GM08714 (cell line): ENCODE measurements around the gene PLA2G4F.

ENCODE experiments used
- H3K4me3 ChIP-seq: fragments of 200-500 bp; sonication (Bioruptor generic); 2 replicates; pipeline ENCODE4 v1.5.1; 2014; ENCODE audit warnings: mild to moderate bottlenecking, low read length, inconsistent platforms
- ZNF274 ChIP-seq: IDR thresholded peaks from 2 replicates; pipeline ENCODE4 v1.6.1; 2012; ENCODE audit warnings: mild to moderate bottlenecking, low read depth, low read length

PLA2G4F gene

GRCh38 chr15:42178056-42178455, 21.6 kb upstream of the PLA2G4F start:
- no peak for TF ChIP-seq ZNF274
- no peak overlapping the region for H3K4me3 ChIP-seq

GRCh38 chr15:42175671-42176070, 19.2 kb upstream of the PLA2G4F start:
- no peak overlapping the region for H3K4me3 ChIP-seq
- no peak for TF ChIP-seq ZNF274

DNA sequence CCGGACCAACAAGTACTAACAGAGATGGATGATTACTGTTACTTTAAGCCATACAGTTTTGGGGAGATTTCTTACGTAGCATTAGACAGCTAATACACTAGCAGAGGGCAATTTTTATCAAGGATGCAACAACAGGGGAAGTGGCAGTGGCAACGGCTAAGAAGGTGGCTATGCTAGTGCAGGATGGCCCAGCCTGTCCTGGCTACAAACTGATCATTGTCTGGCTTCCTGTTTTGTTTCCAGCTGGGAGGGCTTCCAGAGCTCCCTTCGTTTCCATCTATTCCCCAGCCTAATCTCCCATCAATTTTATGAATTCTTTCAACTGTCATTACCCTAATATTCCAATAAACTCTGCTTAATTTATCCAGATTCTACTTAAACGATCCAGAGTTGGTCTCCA, 16.0 kb upstream of the PLA2G4F start:
- no peak overlapping the region for H3K4me3 ChIP-seq
- no peak for TF ChIP-seq ZNF274

GRCh38 chr15:42171795-42172194, 15.4 kb upstream of the PLA2G4F start:
- no peak overlapping the region for H3K4me3 ChIP-seq

GRCh38 chr15:42171122-42171521, 14.7 kb upstream of the PLA2G4F start:
- no peak overlapping the region for H3K4me3 ChIP-seq
- TF ChIP-seq ZNF274 = no peak

More at GRCh38 chr15:42171795-42172194, 15.4 kb upstream of the PLA2G4F start:
- TF ChIP-seq ZNF274 = no peak

- TF ChIP-seq ZNF274 = no peak
- H3K4me3 ChIP-seq = no peak overlapping the region
Measured at GRCh38 chr15:42166225-42166940, 9.9 kb upstream of the PLA2G4F start.

GRCh38 chr15:42165106-42165505, 8.7 kb upstream of the PLA2G4F start:
- TF ChIP-seq ZNF274 = no peak
- H3K4me3 ChIP-seq = no peak overlapping the region

- no peak for TF ChIP-seq ZNF274
- no peak overlapping the region for H3K4me3 ChIP-seq
Measured at GRCh38 chr15:42163947-42164550, 7.6 kb upstream of the PLA2G4F start.

DNA sequence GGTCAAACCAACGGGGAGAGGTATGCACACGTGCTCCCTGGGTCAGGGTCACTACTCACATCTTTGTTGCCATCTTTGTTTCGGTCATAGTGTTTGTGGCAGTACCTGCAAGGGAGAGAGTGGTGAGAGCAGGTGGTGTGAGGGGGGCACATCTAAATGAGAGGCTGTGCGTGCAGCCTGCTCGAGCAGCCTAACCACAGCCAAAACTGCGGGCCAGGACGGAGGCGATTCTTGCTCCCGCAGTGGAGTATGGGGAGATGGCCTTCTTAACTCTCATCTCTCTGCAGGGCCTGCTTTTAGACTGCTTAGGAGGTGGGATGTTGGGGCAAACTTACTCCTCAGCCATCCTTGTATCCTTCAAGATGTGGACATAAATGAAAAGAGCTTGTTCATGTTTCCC, 6.9 kb upstream of the PLA2G4F start:
- no peak for TF ChIP-seq ZNF274

GRCh38 chr15:42160136-42160535, 3.7 kb upstream of the PLA2G4F start:
- TF ChIP-seq ZNF274 = no peak

More for the DNA sequence above, 6.9 kb upstream of the PLA2G4F start:
- no peak overlapping the region for H3K4me3 ChIP-seq

DNA sequence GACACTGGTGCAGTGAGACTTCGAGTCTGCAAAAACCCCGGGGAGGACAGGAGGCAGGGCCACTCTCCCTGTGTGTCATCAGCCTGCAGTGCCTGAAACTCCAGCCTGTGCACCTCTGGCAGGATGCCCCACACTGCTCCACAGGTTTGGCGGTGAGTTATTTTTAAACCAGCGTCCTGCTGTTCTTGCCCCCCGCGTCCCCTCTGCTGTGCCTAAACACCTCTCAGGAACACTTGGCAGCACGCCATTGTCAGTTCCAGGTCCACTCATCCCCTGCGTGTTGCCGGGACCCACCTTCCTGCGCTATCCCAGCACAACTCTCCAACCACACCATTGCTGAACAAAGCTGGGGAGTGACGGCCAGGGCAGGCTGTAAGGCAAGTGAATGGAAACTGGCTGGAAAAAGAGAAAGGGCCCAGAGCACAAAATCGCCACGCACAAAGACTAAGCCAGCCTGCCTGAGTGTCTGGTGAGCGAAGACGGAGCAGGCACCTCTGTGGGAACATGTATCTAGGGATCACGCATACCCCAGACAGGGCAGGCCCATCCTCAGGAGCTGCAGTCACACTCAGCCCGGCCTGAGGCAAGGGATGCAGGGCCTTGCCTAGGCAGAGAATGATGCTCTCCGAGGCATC, 3.1 kb upstream of the PLA2G4F start:
- H3K4me3 ChIP-seq = no peak overlapping the region
- no peak for TF ChIP-seq ZNF274

More at GRCh38 chr15:42160136-42160535, 3.7 kb upstream of the PLA2G4F start:
- H3K4me3 ChIP-seq = no peak overlapping the region

DNA sequence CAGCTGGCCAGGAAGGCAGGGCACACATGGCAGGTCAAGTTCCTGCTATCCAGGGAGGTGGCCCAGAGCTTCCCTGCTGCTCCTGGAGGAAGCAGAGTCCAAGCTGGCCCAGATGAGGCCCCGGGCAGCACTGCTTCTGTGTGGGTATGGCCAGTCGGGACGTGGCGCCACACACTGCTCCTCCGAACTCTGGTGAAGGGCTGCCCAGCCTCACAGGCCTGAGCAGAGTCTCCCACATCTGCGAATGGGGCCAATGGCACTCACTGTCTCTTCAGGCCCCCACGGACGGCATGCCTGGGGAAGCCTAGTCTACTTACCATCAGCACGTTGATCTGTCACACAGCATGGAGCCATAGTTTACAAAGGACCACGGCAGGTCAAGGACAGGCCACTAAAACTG, 2.5 kb upstream of the PLA2G4F start:
- no peak overlapping the region for H3K4me3 ChIP-seq
- no peak for TF ChIP-seq ZNF274

- no peak overlapping the region for H3K4me3 ChIP-seq
- TF ChIP-seq ZNF274 = no peak
Measured at GRCh38 chr15:42157981-42158765, 1.7 kb upstream of the PLA2G4F start.

DNA sequence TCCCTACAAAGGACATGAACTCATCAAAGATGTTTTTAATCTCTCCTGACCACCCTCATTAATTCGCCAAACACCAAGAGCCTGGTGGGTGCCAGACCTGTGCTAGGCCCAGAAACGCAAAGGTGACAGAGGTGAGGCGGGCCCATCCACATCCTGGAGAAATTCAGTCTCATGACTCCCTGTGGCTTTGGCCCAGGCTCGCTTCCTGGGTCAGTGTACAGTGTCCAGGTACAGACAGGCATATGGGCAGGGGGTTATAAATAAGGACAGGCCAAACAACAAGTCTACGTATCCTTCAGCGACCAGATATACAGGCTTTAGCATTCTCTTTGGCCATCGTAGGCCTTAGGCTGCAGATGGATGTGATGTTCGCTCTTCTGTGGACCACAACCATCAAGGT, 945 bp upstream of the PLA2G4F start:
- H3K4me3 ChIP-seq = no peak overlapping the region
- no peak for TF ChIP-seq ZNF274
